Neural cell (in vitro differentiated cells): ENCODE data around the gene PPP1R12C. TPM values are rescaled to one million over a fixed set of nuclear protein-coding genes. Genes with fewer than 3 reads are reported as not detected.

ENCODE experiments used
- H2AFZ ChIP-seq: fragments of 200-600, 300-800 bp; sonication (generic), shearing (Covaris generic); 2 replicates; pipeline ENCODE4 v1.6.0; 2014; ENCODE audit warnings: low read depth, mild to moderate bottlenecking, antibody characterized with exemption, low read length, moderate library complexity
- H3F3A ChIP-seq: fragments of 200-600 bp; shearing (Covaris generic); 2 replicates; pipeline ENCODE4 v1.6.1; 2016; ENCODE audit warnings: mild to moderate bottlenecking, moderate library complexity, mixed read lengths, antibody characterized with exemption, low read length; ENCODE audit not compliant: insufficient read depth, poor library complexity, severe bottlenecking
- H3K27ac ChIP-seq: fragments of 200-600, 300-800 bp; sonication (generic), shearing (Covaris generic); 2 replicates; pipeline ENCODE4 v1.5.1; 2014; ENCODE audit warnings: mild to moderate bottlenecking, low read length, moderate library complexity
- H3K27me3 ChIP-seq: fragments of 300-800, 200-600 bp; sonication (generic), shearing (Covaris generic); 2 replicates; pipeline ENCODE4 v1.6.0; 2014; ENCODE audit warnings: mild to moderate bottlenecking, low read depth, low read length, moderate library complexity; ENCODE audit not compliant: insufficient read depth
- H3K36me3 ChIP-seq: fragments of 300-800, 200-600 bp; sonication (generic), shearing (Covaris generic); 2 replicates; pipeline ENCODE4 v1.5.1; 2014; ENCODE audit warnings: mild to moderate bottlenecking, antibody characterized with exemption, low read length, moderate library complexity; ENCODE audit not compliant: insufficient read depth
- H3K4me2 ChIP-seq: fragments of 300-800, 200-600 bp; sonication (generic), shearing (Covaris generic); 2 replicates; pipeline ENCODE4 v1.6.0; 2014; ENCODE audit warnings: mild to moderate bottlenecking, low read length
- H3K4me3 ChIP-seq: fragments of 300-800, 200-600 bp; sonication (generic), shearing (Covaris generic); 2 replicates; pipeline ENCODE4 v1.5.1; 2014; ENCODE audit warnings: mild to moderate bottlenecking, low read length, moderate library complexity
- H3K79me2 ChIP-seq: fragments of 200-600 bp; shearing (Covaris generic); replicated peaks from 2 replicates; pipeline ENCODE4 v1.6.0; 2014; ENCODE audit warnings: mild to moderate bottlenecking, low read length, moderate library complexity; ENCODE audit not compliant: insufficient read depth
- H3K9ac ChIP-seq: fragments of 300-800, 200-600 bp; sonication (generic), shearing (Covaris generic); 2 replicates; pipeline ENCODE4 v1.6.1; 2016; ENCODE audit warnings: mild to moderate bottlenecking, low read length, mixed read lengths
- H3K9me2 ChIP-seq: fragments of 200-600 bp; shearing (Covaris generic); 2 replicates; pipeline ENCODE4 v1.6.1; 2016; ENCODE audit warnings: mild to moderate bottlenecking, low read length, mixed read lengths; ENCODE audit not compliant: insufficient read depth
- H3K9me3 ChIP-seq: fragments of 200-600, 300-800 bp; sonication (generic), shearing (Covaris generic); 2 replicates; pipeline ENCODE4 v1.6.1; 2016; ENCODE audit warnings: mild to moderate bottlenecking, mixed run types, low read length, moderate library complexity, mixed read lengths
- H4K20me1 ChIP-seq: fragments of 200-600 bp; shearing (Covaris generic); 2 replicates; pipeline ENCODE4 v1.6.1; 2016; ENCODE audit warnings: mild to moderate bottlenecking, mixed run types; ENCODE audit not compliant: insufficient read depth
- EP300 ChIP-seq: fragments of 450-650 bp; conservative IDR thresholded peaks from 2 replicates; pipeline ENCODE4 v1.6.1; 2014; ENCODE audit warnings: antibody characterized with exemption, mild to moderate bottlenecking, moderate library complexity; ENCODE audit not compliant: poor library complexity, severe bottlenecking
- EZH2 ChIP-seq: fragments of 200-600, 300-800 bp; shearing (Covaris generic), sonication (generic); IDR thresholded peaks from 2 replicates; pipeline ENCODE4 v1.6.1; 2014; ENCODE audit warnings: antibody characterized with exemption, low read length, borderline replicate concordance, mild to moderate bottlenecking; ENCODE audit not compliant: insufficient read depth, poor library complexity, severe bottlenecking
- MXI1 ChIP-seq: fragments of 450-650 bp; conservative IDR thresholded peaks from 2 replicates; pipeline ENCODE4 v1.6.1; 2014; ENCODE audit warnings: antibody characterized with exemption, mild to moderate bottlenecking; ENCODE audit not compliant: poor library complexity, severe bottlenecking
- POLR2AphosphoS5 ChIP-seq: IDR thresholded peaks from 2 replicates; pipeline ENCODE4 v1.6.1; 2012
- RAD21 ChIP-seq: fragments of 450-650 bp; conservative IDR thresholded peaks from 2 replicates; pipeline ENCODE4 v1.6.1; 2014; ENCODE audit warnings: antibody characterized with exemption, mild to moderate bottlenecking, moderate library complexity
- SMC3 ChIP-seq: fragments of 450-650 bp; conservative IDR thresholded peaks from 2 replicates; pipeline ENCODE4 v1.6.1; 2014; ENCODE audit warnings: antibody characterized with exemption, mild to moderate bottlenecking, moderate library complexity; ENCODE audit not compliant: poor library complexity
- TAF1 ChIP-seq: IDR thresholded peaks from 2 replicates; pipeline ENCODE4 v1.6.1; 2012; ENCODE audit warnings: low read depth
- polyA plus RNA-seq: library from polyadenylated mRNA; depleted of rRNA; stranded (reverse); fragments of >200 nt; gene quantifications from 2 replicates; pipeline ENCODE4 v1.2.3, GENCODE V29; 2014
- TF ChIP-seq, protein P1 (sequence below): IDR thresholded peaks from 2 replicates; pipeline ENCODE4 v1.6.1; 2012; ENCODE audit warnings: borderline replicate concordance
- TF ChIP-seq, protein P2 (sequence below): fragments of 450-650 bp; IDR thresholded peaks from 2 replicates; pipeline ENCODE4 v1.5.1; 2014; ENCODE audit warnings: antibody characterized with exemption, mild to moderate bottlenecking, moderate library complexity; ENCODE audit not compliant: poor library complexity, severe bottlenecking

The PPP1R12C gene
- polyA plus RNA-seq, 1 donor from 2014 or later: 109 TPM

DNA sequence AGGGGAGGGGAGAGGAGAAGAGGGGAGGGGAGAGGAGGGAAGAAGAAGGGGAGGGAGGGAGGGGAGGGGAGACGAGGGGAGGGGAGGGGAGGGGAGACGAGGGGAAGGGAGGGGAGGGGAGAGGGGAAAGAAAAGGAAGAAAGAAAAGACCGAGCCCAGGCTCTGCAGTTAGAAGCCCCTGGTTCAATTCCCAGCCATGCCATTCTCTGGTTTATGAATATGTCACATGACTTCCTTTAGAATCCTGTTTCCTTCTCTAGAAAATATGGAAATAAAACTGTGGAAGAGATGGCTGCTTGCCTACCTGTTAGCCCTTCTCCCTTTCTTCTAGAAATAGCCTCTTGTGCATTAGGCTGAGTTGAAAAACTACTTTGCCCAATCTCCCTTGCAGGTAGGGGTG is 17.3 kb upstream of the PPP1R12C start:
- H3K4me3 ChIP-seq: no peak overlapping the region
- H3K79me2 ChIP-seq: no peaks in the 10 kb centered on the region
- H3K9ac ChIP-seq: no peak overlapping the region
- no peaks in the 10 kb centered on the region for H3K9me3 ChIP-seq
- H3K27ac ChIP-seq: no peak overlapping the region
- no peak overlapping the region for H3K4me2 ChIP-seq
- no peaks in the 10 kb centered on the region for H3K36me3 ChIP-seq
- TF ChIP-seq EZH2 (no peak), MXI1 (no peak)
- TF ChIP-seq, protein P1, sequence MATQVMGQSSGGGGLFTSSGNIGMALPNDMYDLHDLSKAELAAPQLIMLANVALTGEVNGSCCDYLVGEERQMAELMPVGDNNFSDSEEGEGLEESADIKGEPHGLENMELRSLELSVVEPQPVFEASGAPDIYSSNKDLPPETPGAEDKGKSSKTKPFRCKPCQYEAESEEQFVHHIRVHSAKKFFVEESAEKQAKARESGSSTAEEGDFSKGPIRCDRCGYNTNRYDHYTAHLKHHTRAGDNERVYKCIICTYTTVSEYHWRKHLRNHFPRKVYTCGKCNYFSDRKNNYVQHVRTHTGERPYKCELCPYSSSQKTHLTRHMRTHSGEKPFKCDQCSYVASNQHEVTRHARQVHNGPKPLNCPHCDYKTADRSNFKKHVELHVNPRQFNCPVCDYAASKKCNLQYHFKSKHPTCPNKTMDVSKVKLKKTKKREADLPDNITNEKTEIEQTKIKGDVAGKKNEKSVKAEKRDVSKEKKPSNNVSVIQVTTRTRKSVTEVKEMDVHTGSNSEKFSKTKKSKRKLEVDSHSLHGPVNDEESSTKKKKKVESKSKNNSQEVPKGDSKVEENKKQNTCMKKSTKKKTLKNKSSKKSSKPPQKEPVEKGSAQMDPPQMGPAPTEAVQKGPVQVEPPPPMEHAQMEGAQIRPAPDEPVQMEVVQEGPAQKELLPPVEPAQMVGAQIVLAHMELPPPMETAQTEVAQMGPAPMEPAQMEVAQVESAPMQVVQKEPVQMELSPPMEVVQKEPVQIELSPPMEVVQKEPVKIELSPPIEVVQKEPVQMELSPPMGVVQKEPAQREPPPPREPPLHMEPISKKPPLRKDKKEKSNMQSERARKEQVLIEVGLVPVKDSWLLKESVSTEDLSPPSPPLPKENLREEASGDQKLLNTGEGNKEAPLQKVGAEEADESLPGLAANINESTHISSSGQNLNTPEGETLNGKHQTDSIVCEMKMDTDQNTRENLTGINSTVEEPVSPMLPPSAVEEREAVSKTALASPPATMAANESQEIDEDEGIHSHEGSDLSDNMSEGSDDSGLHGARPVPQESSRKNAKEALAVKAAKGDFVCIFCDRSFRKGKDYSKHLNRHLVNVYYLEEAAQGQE: no peak
- no peaks in the 10 kb centered on the region for H3K27me3 ChIP-seq
- H2AFZ ChIP-seq: no peak overlapping the region
- H3K9me2 ChIP-seq: no peaks in the 10 kb centered on the region
- H3F3A ChIP-seq: no peaks in the 10 kb centered on the region
- H4K20me1 ChIP-seq: no peaks in the 10 kb centered on the region

DNA sequence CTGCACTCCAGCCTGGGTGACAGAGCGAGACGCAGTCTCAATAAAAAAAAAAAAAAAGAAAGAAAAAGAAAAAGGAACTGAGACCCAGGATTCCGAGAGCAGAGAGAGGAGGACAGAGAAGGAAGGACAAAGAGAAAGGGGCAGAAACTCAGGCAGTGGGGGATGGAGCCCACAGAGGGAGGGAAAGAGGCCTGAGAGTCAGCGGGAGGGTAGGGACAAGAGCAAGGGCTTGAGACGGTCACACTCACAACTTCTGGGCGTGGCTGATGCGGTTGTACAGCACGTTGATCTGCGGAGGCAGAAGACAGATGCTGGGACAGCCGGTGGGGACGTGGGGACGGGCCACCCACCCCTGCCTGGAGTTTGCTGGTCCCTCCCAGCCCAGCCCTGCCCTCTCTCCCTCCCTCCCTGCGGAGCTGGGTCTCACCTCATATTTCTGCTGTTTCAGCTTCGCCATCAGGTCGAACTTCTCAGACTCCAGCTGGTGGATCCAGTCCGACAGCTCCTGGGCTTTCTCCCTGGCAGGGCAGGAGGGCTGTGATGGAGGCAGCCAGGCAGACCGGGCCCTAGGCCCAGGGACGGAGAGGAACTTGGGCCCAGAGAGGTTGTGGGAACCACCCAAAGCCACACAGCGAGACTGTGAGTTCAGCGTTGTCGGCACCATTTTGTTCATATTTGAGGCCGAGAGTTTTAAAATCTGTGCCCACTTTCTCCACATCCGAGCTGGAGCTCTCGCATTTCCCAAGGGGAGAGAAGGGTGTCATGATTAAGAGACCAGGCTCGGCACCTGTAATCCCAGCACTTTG is 16.4 kb upstream of the PPP1R12C start:
- TF ChIP-seq SMC3 (no peak), MXI1 (no peak), POLR2AphosphoS5 (no peak), EP300 (no peak), TAF1 (no peak)
- Histone ChIP-seq H3K9ac (no peak overlapping the region), H3K36me3 (no peaks in the 10 kb centered on the region), H3K9me2 (no peaks in the 10 kb centered on the region), H2AFZ (no peak overlapping the region), H3K4me3 (no peak overlapping the region), H3K9me3 (no peaks in the 10 kb centered on the region), H3K27ac (no peak overlapping the region), H4K20me1 (no peaks in the 10 kb centered on the region), H3K4me2 (no peak overlapping the region), H3F3A (no peaks in the 10 kb centered on the region), H3K79me2 (no peaks in the 10 kb centered on the region), H3K27me3 (no peaks in the 10 kb centered on the region)

DNA sequence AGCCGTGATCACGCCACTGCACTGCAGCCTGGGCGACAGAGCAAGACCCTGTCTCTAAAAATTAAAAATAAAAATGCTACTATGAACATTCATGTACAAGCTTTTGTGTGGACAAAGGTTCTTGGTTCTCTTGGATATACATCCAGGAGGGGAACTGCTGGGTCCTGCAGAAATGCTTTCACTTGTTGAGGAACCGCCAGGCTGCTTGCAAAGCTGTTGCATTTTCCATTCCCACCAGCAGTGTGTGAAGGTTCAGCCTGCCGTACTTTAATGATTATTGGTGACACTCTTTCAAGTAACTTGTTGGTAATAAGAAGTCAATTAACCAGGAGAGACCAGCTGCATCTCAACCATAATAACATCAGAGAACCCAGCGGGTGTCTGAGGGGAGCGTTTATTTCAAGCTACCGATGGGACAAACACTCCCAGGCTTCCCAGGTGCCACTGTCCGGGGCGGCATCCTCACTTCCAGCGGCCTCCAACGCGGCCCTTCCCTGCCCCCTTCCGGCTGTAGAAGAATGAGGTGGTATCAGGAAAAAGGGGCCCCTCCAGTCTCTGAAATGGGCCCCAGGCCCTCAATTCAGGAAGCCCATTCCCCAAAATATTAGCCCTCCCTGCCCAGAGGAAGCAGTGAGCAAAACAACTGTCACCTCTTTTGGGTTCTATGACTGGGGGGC is 15.2 kb upstream of the PPP1R12C start:
- H3K4me2 ChIP-seq: no peak overlapping the region
- no peaks in the 10 kb centered on the region for H3K9me2 ChIP-seq
- no peak overlapping the region for H2AFZ ChIP-seq
- no peaks in the 10 kb centered on the region for H3F3A ChIP-seq
- no peak overlapping the region for H3K27ac ChIP-seq
- no peaks in the 10 kb centered on the region for H3K9me3 ChIP-seq
- no peaks in the 10 kb centered on the region for H3K36me3 ChIP-seq
- no peak overlapping the region for H3K9ac ChIP-seq
- H3K27me3 ChIP-seq: no peaks in the 10 kb centered on the region
- TF ChIP-seq EZH2 (no peak), RAD21 (no peak), MXI1 (no peak), POLR2AphosphoS5 (no peak)
- TF ChIP-seq, protein P1: no peak
- TF ChIP-seq, protein P2, sequence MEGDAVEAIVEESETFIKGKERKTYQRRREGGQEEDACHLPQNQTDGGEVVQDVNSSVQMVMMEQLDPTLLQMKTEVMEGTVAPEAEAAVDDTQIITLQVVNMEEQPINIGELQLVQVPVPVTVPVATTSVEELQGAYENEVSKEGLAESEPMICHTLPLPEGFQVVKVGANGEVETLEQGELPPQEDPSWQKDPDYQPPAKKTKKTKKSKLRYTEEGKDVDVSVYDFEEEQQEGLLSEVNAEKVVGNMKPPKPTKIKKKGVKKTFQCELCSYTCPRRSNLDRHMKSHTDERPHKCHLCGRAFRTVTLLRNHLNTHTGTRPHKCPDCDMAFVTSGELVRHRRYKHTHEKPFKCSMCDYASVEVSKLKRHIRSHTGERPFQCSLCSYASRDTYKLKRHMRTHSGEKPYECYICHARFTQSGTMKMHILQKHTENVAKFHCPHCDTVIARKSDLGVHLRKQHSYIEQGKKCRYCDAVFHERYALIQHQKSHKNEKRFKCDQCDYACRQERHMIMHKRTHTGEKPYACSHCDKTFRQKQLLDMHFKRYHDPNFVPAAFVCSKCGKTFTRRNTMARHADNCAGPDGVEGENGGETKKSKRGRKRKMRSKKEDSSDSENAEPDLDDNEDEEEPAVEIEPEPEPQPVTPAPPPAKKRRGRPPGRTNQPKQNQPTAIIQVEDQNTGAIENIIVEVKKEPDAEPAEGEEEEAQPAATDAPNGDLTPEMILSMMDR: no peak
- H4K20me1 ChIP-seq: no peaks in the 10 kb centered on the region
- H3K79me2 ChIP-seq: no peaks in the 10 kb centered on the region
- H3K4me3 ChIP-seq: no peak overlapping the region
